Activated gamma-delta T cell treated with Interleukin-2 at 50 U/mL for 16 hours (primary cell): Measurements from ENCODE around the gene NXNL1.
A peak's percentile ranks its signal among the peaks of the same experiment; 100 is the strongest.
"Not testable (repeated sequence)": the region's sequence is repeated elsewhere in the genome, so short reads cannot be mapped to it uniquely, and the experiment has no call there.

Source experiments
- DNase-seq: peaks from one replicate; pipeline ENCODE4 v3.0.0-alpha.2; 2020

NXNL1 gene, protein sequence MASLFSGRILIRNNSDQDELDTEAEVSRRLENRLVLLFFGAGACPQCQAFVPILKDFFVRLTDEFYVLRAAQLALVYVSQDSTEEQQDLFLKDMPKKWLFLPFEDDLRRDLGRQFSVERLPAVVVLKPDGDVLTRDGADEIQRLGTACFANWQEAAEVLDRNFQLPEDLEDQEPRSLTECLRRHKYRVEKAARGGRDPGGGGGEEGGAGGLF

DNA sequence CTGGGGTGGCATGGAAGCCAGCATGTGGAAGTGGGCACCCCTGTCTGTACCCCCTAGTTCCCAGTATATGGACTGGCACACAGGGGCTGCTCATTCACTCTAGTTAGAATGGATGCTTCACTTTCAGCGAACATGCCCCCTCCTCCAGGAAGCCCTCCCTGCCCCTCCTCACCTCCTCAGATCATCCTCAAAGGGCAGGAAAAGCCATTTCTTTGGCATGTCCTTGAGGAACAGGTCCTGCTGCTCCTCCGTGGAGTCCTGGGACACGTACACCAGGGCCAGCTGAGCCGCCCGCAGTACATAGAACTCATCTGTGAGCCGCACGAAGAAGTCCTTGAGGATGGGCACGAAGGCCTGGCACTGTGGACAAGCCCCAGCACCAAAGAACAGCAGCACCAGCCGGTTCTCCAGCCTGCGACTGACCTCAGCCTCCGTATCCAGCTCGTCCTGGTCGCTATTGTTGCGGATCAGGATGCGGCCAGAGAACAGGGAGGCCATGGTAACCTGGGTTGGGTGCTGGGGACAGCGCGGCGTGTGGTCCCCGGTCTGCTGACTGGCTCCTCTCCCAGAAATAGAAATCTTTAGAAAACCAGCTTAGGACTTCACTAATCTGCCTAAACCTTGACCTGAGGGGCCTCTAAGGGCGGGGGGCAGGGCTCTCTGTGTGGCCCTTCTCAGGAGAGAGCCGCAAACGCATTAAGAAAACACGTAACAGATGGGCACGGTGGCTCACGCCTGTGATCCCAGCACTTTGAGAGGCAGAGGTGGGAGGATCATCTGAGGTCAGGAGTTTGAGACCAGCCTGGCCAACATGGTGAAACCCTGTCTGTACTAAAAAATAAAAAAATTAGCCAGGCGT lies at the start of gene NXNL1:
Gene NXNL1, minus strand, starts transcription at position 555 of the 859 bp plus-strand sequence. Its CDS starts 57 bp downstream, at position 498.
- no peak for DNase-seq

DNA sequence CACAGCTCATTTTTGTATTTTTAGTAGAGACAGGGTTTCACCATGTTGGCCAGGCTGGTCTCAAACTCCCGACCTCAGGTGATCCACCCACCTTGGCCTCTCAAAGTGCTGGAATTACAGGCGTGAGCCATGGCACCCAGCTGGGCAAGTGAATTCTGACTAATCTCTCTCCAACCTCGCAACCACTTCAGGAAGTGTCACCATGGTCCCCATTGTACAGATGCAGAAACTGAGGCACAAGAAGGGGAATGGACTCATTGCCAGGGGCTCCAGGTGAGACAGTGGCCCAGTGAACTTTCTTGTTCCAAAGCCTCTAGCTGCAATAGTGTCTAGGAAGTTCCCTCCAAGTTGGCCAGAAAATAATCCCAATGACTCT lies 47.8 kb upstream of the NXNL1 start:
- DNase-seq, result not testable (repeated sequence)

DNA sequence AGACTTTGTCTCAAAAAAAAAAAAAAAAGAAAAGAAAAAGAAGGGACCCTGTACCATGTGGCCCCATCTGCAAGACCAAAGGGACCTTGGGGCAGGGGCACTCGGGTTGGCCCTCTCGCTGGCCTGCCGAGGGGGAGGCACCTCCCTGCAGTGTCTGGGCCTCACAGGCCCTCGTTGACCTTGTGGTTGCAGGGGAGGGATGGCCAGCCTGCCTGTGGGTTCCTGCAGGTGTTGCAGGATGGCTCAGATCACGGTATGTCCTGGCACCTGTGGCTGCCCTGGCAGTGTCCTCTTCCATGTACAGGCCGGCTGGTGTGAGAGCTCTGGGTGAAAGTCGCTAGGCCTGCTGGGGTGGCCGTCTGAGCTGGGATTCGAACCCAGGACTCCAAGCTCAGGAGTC lies 46.0 kb upstream of the NXNL1 start:
- no peak for DNase-seq

DNA sequence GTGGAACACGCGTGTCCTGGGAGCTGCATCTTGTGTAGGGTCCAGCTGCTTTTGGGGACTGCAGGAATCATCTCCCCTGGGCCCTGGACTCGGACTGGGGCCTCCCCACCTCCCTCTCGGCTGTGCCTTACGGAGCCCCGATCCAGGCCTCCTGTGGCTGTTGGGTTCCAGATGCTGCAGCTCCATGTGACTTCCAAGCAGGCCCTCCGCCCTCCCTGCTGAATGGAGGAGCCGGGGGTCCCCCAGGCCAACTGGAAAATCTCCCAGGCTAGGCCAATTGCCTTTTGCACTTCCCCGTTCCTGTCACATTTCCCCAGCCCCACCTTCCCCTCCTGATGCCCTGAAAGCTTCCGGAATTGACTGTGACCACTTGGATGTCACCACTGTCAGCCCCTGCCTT lies 44.5 kb upstream of the NXNL1 start:
- no peak for DNase-seq

DNA sequence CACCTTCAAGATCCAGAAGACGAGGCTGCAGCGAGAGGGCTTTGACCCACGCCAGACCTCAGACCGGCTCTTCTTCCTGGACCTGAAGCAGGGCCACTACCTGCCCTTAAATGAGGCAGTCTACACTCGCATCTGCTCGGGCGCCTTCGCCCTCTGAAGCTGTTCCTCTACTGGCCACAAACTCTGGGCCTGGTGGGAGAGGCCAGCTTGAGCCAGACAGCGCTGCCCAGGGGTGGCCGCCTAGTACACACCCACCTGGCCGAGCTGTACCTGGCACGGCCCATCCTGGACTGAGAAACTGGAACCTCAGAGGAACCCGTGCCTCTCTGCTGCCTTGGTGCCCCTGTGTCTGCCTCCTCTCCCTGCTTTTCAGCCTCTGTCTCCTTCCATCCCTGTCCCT lies 43.7 kb upstream of the NXNL1 start:
- DNase-seq, result no peak

DNA sequence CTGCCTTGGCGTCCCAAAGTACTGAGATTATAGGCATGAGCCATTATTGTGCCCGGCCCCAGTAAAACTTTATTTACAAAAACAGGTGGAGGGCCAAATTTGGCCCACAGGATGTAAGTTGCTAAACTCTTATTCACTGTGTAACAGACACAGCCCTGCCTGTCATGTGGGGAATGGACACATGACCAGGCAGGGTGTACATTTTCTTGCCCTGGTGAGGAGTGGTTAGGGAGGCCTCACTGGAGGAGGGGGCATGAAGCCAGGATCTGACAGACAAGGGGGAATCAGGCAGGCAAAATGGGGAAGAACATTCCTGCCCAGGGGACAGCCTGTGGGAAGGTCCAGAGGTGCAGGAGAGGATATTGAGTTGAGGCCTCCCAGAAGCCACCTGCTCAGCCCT lies 43.3 kb upstream of the NXNL1 start:
- DNase-seq, result no peak

DNA sequence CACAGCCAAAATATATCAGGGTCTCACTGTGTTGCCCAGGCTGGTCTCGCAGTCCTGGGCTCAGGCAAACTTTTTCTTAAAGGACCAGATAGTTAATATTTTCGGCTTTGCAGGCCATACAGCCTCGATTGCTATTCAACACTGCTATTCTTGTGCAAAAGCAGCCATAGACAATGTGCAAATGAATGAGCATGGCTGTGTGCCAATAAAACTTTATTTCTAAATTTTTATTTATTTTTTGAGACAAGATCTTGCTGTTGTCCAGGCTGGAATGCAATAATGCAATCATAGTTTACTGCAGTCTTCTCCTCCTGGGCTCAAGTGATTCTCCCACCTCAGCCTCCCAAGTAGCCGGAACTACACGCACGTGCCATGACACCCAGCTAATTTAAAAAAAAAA lies 42.5 kb upstream of the NXNL1 start:
- no peak for DNase-seq

DNA sequence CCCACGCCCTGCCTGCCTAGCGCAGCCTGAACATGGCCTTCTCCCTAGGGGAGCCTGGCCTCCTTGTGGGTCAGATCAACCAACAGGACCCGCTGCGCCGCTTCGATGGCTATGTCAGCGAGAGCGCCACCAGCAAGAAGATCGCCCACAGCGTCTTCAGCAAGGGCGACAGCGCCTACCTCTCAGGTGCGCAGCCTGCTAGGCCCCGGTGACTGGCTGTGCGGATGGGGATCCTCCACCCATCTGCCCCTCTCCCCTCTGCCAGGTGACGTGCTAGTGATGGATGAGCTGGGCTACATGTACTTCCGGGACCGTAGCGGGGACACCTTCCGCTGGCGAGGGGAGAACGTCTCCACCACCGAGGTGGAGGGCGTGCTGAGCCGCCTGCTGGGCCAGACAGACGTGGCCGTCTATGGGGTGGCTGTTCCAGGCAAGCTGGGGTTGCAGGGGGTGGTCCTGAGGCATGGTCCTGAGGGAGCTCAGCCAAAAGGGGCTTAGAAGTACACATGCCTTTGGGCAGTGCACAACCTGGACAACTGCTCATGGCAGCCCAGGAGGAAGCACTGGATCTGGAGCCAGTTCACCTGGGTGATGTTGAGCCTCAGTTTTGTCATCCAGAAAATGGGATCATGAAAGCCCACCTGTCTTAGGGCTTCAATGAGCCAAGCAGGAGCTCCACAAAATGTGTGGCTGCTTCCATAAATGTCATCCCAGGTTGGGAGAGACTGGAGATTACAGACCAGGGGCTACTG lies 39.9 kb upstream of the NXNL1 start:
- DNase-seq, result no peak

DNA sequence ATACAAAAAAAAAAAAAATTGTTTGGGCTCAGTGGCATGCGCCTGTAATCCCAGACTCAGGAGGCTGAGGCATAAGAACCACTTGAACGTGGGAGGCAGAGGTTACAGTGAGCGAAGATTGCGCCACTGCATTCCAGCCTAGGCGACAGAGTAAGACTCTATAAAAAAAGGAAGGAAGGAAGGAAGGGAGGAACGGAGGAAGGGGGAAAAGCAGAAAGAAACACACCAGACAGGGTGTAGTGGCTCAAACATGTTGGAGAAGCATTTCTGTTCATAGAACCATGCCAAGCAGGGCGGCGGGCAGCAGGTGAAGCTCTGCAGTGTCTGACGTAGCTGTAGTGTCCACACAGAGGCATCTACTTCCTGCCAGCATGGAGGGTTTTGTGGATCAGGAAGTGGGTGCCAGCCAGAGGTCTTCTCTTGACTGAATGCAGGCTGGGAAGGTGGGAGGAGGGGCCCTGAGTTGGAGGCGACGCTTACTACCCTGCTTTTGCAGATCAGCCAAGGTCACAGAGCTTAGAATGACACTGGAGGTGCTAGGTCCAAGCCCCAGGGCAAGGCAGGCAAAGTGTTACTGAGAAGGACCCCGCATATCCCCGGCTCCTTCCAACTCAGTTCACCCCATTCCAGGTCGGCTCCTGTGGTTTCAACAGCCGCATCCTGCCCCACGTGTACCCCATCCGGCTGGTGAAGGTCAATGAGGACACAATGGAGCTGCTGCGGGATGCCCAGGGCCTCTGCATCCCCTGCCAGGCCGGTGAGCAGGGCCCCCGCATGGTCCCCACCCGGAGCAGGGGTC lies 39.1 kb upstream of the NXNL1 start:
- DNase-seq, result no peak

DNA sequence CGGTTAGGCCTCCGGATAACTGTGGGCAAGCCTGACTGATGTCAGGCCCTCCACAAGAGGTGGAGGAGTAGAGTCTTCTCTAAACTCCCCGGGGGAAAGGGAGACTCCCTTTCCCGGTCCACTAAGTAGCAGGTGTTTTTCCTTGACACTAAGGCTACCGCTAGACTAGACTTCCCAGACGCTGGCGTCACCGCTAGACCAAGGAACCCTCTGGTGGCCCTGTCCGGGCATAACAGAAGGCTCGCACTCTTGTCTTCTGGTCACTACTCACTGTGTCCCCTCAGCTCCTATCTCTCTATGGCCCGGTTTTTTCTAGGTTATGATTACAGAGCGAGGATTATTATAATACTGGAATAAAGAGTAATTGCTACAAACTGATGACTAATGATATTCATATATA lies 38.3 kb upstream of the NXNL1 start:
- DNase-seq, result not testable (repeated sequence)

DNA sequence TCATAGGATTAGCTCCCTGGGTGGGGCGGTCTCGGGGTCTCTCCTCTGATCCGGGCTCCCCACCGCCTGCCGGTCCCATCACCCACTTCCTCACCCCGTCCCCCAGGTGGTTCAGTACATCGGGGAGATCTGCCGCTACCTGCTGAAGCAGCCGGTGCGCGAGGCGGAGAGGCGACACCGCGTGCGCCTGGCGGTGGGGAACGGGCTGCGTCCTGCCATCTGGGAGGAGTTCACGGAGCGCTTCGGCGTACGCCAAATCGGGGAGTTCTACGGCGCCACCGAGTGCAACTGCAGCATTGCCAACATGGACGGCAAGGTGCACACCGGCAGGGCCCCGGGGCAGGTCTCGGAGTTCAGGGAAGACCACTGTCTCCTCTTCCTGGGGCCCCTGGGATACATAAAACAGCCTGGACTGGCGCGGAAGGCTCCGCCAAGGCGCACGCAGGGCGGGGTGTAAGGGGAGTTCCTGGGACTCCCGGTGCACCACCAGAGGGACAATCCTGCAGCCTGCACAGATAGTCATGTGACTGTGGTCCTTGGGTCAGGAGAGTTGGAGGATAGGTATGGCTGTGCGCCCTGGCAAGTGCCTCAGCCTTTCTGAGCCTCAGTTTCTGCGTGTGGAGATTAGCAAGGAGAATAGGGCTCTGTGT lies 36.5 kb upstream of the NXNL1 start:
- DNase-seq, result no peak

DNA sequence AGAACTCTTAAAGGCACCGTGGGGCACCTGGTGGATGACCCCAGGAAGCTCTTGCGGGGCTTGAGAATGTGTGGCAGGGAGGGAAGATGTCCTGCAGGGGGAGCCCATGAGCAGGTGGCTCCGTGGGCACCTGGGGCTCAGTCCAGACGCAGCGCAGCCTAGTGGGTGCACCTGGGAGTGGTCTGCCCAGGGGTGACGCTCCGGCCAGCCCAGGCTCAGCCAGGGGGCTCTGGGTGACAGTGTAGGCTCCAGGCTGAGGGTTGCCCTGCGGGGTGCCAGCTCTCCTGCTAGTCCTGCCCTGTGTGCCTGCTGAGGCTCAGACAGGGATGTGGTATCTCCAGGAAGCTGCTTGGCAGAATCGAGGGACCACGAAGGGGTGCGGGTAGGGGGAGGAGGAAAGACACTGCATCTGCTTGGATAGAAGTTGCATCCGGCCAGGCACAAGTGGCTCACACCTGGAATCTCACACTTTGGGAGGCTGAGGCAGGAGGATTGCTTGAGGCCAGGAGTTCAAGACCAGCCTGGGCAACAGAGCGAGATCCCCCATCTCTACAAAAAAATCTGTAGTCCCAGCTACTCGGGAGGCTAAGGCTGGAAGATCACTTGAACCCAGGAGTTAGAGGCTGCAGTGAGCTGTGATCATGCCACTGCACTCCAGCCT lies 35.7 kb upstream of the NXNL1 start:
- DNase-seq, result peak; percentile 79

DNA sequence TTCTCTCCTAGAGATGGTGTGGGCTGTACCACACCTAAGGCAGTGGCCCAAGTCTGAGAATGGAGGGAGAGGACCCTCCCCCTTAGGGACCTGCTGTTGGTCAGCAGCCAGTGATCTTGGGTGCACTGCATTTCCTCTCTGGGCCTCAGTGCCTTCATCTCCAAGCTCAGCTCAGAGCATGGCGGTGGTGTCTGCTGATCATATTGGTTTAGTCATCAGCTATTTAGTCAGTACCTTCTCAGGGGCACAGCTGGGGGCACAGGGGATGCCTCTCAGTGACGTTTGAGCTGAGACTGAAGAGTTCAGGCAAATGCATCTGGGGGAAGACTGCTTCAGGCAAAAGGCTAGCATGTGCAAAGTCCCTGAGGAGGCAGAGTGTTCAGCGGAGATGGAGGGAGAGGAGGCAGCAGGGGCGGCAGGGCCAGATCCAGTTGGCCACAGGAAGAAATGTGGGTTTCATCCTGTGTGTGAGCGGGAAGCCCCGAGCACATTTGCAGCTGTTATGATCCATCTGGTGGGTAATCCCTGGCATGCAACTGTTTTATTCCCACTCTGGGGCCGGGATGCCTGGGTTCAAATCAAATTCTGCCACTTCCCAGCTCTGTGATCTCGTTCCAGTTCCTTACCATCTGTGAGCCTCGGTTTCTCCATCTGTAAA lies 35.0 kb upstream of the NXNL1 start:
- DNase-seq, result no peak

DNA sequence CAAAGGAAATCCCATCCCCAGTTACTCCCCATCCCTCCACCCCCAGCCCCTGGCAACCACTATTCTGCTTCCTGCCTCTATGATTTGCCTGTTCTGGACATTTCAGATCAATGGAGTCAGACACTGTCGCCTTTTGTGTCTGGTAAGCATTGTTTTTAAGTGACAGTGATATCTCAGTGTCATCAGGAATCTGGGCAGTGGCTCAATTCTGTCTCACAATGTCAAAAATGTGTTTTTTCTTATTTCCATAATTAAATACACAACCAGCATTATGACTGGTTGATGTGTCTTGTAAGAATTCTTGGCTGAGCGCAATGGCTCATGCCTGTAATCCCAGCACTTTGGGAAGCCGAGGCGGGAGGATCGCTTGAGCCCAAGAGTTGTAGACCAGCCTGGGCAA lies 30.6 kb upstream of the NXNL1 start:
- DNase-seq, result no peak

DNA sequence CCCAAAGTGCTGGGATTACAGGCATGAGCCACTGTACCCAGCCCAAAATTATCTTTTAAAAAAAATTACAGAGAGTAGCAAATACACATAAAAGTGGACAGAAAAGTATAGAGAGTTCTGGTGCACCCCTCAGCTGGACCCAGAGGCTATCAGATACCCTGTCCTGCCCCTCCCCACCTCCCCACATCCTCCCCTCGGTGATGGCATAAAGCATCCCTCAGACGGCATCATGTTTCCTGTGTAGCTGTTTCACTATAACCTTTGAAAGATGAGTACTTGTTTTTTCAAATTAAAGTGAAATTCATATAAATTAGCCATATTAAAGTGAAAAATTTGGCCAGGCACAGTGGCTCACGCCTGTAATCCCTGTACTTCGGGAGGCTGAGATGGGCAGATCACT lies 29.7 kb upstream of the NXNL1 start:
- DNase-seq, result peak; percentile 51

DNA sequence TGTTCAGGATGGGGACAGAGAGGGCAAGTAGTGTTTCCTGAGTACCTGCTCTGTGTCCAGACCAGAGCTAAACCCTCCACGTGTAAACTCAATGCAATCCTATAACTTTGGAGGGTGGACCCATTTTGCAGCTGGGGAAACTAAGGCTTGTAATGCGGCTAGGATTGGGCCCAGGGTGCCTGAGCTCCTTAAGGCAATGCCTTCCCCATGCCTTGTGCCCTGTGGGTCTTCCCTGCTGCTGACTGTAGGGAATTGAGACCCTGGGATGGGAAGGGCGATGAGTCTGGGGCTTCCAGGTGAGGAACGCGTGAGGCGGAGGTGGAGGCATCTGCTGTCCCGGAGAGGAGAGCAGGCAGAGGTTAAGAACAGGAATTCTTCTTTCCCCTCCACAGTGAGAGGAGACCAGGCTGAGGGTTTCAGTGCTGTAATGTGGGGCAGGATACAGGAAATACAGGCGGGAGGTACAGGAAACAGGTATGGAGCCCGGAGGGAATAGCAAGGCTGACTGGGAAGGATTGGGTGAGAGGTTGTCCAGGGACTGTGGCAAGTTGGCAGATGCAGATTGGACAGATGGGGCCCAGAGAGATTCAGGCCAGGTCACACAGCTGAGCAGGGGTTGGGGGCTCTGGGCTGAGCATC lies 28.8 kb upstream of the NXNL1 start:
- DNase-seq, result no peak

DNA sequence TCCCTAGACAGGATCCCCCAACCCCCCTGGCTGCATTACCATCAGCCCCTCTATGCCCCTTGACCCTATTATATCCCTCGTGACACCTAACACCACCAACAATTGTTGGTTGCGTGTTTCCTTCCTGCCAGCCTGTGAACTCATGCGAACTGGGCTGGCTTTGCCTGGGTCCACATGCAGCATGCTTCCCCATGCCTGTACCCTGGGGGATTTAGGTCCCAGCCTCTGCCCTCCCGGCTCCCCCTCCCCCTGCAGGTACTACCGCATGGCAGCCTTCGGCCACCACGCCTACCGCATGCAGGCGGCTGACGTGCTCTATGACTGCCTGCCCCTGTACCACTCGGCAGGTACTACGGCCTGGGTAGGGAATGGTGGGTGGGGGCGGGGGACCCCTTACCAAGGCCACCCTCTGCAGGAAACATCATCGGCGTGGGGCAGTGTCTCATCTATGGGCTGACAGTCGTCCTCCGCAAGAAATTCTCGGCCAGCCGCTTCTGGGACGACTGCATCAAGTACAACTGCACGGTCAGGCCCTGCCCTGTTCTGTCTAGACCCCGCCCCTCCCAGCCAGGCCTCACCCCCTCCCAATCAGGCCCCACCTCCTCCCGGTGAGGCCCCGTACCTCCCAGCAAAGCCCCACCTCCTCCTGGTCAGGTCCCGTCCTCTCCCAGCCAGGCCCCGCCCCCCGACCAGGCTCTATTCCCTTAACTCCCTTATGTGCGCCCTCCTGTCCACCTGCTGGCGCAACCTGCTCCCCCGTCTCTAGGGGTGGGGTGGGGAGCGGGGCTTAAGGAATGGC lies 28.1 kb upstream of the NXNL1 start:
- peak; percentile 65 for DNase-seq

DNA sequence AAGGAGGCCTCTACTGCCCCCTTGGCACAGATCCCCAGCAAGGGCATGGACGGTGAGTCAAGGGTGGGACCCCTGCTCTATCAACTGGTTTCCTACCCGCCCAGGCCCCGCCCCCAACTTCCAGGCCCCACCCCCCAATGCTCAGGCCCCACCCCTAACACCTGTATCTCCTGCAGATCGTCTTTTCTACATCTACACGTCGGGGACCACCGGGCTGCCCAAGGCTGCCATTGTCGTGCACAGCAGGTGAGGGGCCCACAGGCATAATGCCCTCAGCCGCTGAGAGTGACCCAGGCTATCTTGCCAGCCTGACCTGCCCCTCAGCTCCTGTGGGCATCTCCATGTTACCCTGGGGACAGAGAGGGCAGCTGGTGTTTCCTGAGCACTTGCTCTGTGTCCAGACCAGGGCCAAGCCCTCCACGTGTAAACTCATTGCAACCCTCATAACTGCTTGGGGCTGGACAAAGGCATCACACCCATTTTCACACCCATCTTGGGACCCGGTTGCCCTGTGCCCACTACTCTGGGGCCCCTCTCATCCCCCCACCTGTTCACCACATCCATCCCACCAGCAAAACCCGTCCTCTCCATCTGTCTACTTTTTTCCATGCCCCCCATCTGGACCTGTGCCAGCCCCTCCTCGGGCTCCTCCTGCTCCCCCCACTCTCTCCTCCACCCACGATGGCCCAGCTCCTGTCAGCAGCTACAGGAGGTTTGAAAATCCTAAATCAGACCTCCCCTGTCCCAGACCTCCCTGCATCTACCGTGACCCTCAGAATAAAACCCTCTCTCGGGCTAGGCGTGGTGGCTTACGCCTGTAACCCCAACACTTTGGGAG lies 26.8 kb upstream of the NXNL1 start:
- DNase-seq, result no peak
